ENCODE measurements around the gene DICER1.

DNA sequence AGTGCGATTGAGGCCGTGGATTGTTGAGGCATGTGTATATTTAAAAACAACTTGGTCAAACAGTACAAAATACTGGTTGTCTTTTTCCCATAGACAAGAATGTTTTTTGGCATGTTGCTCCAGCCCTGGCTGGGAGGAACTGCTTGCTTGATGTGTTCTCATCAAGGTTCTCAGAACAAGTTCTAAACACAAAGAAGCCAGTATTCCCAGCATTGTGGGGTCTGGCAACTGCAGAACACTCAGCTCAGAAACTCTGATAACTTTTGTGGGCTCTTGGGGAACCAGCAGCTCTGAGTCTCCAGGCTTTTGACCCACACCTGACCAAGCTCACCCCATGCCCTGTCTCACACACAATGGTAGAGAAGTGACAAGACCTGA is 27.1 kb upstream of the DICER1 start:
- no peak for TF ChIP-seq TAF1 (IDR thresholded peaks at IDR 0.05; ENCODE audit: low read depth, low read length)
- no peak for TF ChIP-seq POLR2A (IDR thresholded peaks at IDR 0.05; ENCODE audit: low read depth, low read length)
- no peak for TF ChIP-seq POLR2AphosphoS5 (IDR thresholded peaks at IDR 0.05; ENCODE audit: low read depth, low read length)

Data from GM12891 (cell line).